ENCODE results near the gene KAZN.
A peak's percentile ranks its signal among the peaks of the same experiment; 100 is the strongest.

The KAZN gene

DNA sequence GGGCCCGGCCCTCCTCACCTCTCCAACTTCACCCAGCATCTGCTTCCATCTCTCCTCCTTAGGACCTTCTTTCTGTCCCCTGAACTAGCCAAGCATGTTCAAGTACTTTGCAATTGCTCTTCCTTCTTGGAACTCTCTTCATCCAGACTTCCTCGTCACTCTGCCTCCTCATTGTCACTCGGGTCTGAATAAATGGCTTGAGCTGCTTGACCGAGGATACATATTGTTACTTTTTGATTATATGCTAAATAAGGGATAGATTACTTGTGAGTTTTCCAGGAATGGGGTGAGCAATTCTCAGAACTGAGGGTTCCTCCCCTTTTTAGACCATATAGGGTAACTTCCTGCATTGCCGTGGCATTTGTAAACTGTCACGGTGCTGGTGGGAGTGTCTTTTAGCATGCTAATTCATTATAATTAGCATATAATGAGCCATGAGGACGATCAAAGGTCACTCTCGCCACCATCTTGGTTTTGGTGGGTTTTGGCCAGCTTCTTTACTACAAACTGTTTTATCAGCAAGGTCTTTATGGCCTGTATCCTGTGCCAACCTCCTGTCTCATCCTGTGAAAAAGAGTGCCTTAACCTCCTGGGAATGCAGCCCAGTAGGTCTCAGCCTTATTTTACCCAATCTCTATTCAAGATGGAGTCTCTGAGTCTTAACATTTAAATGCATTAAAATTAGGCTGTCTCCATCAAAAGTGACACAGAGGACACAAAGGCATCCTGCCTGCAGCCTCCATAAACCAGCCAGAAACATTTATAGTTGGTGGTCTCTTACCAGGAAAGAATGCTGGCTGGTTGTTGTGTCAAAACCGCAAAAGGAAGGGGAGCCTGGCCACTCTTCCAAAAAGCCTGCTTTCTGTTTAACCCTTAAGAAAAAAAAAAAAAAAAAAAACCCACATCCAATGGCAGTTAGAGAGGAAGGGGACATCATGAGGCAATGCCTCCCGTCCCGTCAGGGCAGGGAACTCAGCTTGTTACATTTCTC is 179.3 kb downstream of the KAZN start:
- DNase-seq, result no peak

DNA sequence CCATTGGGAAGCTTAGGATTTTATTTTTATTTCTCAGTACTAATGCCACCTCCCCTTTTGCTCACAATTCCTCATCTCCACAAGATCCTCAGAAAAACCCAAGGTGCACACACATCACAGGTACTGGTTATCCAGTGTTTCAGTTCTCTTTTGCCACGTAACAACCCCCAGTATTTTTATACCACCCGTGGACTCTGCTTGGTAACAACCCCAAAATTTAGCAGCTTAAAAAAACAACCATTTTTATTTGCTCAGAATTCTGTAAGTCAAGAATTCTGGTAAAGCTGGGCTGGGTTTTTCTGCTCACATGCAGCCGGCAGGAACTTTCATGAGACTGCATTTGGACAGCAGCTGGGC is 180.0 kb downstream of the KAZN start:
- no peak for DNase-seq

DNA sequence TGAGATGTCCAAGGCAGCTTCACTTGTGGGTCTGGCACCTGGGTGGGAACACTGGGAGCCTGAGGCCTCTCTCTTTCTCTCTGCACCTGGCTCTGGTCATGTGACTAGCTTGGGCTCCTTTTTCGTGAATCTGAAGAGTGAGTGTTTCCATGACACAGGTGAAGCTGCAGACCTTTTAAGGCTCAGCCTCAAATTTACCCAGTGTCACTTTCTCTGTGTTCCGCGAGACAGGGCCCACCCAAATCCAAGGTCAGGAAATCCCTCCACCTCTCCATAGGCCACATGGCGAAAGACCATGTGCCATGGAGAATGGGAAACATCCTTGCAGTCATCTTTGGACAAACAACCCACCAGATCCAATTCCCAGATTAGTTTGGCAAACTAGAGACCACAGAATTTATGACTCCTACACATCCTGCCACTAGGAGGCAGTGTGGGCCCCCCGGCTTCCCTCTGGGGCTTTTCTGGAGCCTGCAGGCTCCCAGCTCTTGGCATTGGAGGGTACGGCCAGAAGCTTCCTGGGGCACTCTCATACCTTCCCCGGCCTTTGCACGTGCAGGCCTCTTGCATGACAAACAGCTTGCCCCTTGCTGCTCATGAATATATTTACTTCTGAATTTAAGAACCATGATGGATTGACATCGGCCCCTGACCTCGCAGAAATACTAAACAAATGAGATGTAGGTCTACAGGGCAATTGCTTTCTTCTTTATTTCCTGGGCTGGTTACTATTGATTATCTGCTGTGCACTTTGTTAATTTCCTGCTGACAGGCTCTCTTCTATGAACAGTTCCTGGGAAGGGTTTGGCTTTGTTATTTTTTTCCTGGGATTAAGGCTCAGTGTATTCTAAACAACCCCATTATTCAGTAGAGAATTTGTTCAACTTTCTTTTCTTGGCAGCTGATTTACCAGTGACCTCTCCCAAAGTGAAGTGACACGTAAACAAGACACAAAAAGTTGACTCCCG is 180.7 kb downstream of the KAZN start:
- DNase-seq, result peak; percentile 56

DNA sequence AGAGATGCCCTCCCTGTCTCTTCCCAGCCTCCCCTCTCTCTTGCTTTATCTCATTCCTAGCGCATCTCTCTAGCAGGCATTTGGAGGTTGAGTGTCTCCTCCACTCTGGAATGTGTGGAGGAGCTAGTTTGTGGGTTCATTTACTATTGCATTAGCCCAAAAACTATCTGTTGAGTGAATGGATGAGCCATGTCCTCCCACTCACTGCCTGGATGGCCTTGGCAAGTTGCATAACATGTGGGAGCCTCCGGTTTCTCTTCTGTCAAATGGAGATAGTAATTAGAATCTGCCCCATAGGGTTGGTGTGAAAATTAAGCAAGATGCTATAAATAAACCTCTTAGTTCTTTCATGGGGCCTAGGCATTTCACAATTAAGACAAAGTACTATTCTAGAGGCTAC is 181.8 kb downstream of the KAZN start:
- no peak for DNase-seq

DNA sequence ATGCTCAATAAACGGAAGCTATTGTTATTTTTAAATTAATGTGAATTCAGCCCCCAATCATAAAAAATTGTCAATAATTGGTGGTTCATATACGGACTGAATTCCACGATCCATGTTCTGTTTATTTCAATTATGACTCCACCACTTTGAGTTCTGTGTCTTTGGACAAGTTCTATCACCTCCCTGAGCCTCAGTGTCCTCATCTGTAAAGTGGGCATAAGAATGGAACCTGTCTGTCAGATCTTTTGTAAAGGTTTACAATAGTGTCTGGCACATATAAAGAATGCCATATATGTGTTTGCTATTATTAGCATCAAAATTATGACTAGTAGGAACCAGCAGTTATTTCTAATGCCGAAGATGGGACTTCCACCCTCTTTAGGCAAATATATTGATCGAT is 183.3 kb downstream of the KAZN start:
- DNase-seq, result no peak

- DNase-seq, result no peak
Measured at GRCh38 chr1:14782741-14783591, 184.5 kb downstream of the KAZN start.

DNA sequence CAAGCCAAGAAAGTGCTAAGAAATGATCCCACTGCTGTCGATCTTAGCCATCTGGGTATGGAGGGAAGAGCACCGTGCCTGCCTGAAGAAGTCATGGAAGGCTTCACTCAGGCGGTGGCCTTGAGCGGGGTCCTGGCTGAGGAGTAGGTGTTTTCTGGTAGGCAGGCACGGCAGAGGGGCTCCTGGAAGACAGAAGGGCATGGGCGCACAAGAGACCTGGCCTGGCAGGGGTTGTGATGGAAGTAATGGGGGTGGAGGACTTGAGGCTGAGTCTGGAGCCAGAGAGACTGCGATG is 185.1 kb downstream of the KAZN start:
- DNase-seq, result no peak

- no peak for DNase-seq
Measured at GRCh38 chr1:14784790-14785773, 186.6 kb downstream of the KAZN start.

DNA sequence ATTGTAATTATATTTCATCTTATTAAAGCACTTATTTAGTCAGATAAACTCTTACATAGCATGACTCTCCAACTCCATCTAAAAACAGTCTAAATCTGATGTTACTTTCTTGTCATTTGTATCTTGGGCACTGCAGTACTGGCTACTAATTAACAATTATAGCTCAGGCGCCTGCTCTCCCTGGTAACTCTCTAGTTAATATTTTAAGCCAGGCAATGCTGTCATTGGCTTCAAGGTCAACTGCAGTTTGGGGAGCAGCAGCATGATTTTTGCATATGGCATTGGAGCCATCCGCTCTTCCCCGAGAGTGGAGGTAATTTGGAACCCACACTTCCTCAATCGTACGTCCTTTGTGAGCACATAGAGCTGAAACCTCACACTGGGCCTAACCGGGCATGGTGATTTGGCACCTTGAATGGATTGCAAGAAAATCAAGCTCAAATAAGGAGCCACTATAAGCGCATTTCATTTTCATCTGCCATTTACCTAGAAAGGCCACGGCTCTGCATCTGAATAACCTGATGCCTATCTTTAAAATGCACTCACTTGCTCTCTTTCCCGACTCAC is 187.7 kb downstream of the KAZN start:
- DNase-seq, result no peak

- DNase-seq, result no peak
Measured at GRCh38 chr1:14786681-14787080, 188.2 kb downstream of the KAZN start.

DNA sequence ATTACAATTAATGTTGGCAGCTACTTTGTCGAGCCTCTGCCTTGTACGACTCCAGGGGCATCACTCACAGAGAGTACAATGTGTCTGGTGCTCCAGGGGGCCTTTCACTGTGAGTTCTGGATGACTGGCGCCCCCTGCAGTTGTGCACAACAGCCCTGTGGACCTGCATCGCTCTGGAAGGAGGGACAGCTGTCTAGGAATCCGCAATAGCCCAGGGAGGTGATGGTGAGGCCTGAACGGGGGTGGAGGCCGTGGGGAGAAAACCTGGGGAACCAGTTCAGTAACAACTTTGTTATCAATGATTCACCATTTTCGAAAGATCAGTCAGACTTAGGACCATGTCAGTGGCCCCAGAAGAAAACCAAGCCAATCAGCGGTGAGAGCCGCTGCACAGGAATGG is 189.1 kb downstream of the KAZN start:
- no peak for DNase-seq

DNA sequence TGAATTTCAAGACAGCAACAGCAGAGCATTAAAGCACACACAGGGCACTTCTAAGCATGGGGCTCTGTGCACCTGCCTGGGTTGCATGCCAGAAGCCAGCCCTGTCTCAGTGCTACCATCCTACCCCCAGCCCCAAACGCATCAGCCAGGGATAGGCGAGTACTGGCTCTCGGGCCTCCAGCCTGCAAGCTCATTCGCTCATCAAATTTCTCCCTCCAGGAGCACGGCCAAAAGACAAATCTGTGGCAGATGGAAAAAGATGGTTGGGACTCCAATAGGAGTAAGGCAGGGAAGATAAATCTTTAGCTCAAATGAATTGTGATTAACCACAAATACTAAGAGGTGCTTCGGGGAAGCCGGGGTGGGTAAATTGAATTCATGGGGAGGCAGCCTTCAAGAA is 189.6 kb downstream of the KAZN start:
- DNase-seq, result no peak

DNA sequence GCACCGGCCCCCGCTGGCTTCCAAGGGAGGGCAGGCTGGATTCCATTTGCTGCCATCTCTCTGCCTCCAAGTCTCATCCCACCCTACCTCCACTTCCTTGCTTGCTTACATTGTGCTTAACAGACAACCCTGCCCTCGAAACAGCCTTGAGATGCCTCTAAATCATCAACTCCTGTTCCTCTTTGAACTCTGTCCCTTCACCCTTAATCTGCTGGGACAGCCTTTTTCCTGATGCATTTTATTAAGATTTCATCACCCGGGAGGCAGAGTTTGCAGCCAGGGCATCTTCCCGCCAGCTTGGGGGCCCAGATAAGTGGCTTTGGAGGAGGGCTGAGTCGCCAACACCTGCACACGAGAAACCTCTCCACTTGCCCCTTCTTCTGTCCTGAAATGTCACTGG is 192.5 kb downstream of the KAZN start:
- DNase-seq, result no peak

DNA sequence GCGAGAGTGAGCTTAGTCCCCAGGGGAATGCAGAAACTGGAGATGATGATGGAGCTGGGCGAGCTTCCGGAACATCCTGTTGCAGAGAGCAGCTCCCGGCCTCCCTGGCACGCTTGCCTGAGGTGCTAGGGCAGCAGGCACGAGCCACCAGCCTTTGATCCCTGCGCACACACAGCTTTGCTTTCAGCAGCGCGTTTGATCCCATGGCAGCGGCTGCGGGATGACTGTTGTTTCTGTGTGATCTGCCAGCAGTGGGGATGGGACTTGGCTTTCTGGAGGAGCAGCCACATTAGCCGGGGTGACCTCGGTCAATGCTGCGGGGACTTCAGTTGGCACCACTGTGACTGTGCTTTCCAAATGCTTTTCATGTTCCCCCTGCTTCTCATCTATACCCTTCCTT is 193.2 kb downstream of the KAZN start:
- DNase-seq, result no peak

GRCh38 chr1:14794136-14794768 is 195.8 kb downstream of the KAZN start:
- DNase-seq, result no peak

- no peak for DNase-seq
Measured at GRCh38 chr1:14794906-14795305, 196.4 kb downstream of the KAZN start.

- no peak for DNase-seq
Measured at GRCh38 chr1:14795589-14795988, 197.1 kb downstream of the KAZN start.

DNA sequence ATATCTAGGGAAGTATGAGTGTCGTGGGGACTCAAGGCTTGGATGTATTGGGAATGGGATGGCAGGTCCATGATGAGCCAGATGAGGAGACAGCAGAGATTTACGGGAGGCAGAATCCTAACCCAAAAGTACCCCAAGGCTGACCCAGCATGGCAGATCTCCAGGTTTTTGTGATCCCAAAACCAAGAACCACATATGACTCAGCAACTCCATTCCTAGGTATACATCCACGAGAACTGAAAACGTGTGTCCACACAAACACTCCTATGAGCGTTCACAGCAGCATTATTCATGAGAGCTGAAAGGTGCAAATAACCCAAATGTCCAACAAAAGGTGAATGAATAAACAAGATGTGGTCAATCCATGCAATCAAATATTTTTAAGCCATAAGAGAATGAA is 201.5 kb downstream of the KAZN start:
- DNase-seq, result no peak

DNA sequence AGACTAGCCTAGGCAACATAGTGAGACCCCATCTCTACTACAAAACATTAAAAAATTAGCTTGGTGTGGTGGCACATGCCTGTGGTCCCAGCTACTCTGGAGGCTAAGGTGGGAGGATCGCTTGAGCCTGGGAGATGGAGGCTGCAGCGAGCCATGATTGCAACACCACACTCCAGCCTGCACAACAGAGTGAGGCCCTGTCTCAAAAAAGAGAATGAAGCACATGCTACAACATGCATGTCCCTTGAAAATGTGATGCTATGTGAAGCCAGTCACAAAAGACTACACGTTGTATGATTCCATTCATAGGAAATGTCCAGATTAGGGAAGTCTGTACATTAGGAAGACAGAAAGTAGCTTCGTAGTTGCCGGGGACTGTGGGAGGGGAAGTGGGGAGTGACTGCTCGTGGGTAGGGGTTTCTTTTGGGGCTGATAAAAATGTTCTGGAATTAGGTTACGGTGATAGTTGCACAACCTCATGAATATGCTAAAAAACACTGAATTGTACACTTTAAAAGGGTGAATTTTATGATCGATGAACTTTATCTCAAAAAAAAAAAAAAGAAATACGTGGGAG is 202.1 kb downstream of the KAZN start:
- no peak for DNase-seq

- no peak for DNase-seq
Measured at GRCh38 chr1:14803002-14803789, 204.7 kb downstream of the KAZN start.
